DOHH2 (cell line): Measurements from ENCODE around the gene VPS37C.

Experiments
- H3F3A ChIP-seq: fragments of 200-600 bp; sonication (generic), shearing (Covaris generic); 2 replicates; pipeline ENCODE4 v1.6.0; 2016; ENCODE audit warnings: antibody characterized with exemption, mild to moderate bottlenecking; ENCODE audit not compliant: control insufficient read depth, insufficient read depth
- H3K27ac ChIP-seq: fragments of 200-600 bp; sonication (generic); 2 replicates; pipeline ENCODE4 v1.5.1; 2014; ENCODE audit warnings: low read depth, mild to moderate bottlenecking, low read length, moderate library complexity
- H3K27me3 ChIP-seq: fragments of 200-600 bp; sonication (generic); 2 replicates; pipeline ENCODE4 v1.6.1; 2014; ENCODE audit warnings: mild to moderate bottlenecking, low read length, mixed read lengths; ENCODE audit not compliant: control insufficient read depth
- H3K36me3 ChIP-seq: fragments of 200-600 bp; sonication (generic); 2 replicates; pipeline ENCODE4 v1.6.1; 2014; ENCODE audit warnings: mild to moderate bottlenecking, low read length, moderate library complexity, mixed read lengths; ENCODE audit not compliant: control insufficient read depth
- H3K4me1 ChIP-seq: fragments of 200-600 bp; sonication (generic); 2 replicates; pipeline ENCODE4 v1.6.1; 2014; ENCODE audit warnings: mild to moderate bottlenecking, low read length, mixed read lengths; ENCODE audit not compliant: control insufficient read depth
- H3K4me2 ChIP-seq: fragments of 200-600 bp; sonication (generic); 2 replicates; pipeline ENCODE4 v1.6.0; 2014; ENCODE audit warnings: mild to moderate bottlenecking, low read length, moderate library complexity
- H3K4me3 ChIP-seq: fragments of 200-600 bp; sonication (generic); 2 replicates; pipeline ENCODE4 v1.5.1; 2014; ENCODE audit warnings: mild to moderate bottlenecking, low read length, mixed read lengths
- H3K79me2 ChIP-seq: fragments of 200-600 bp; sonication (generic); 2 replicates; pipeline ENCODE4 v1.6.1; 2014; ENCODE audit warnings: mild to moderate bottlenecking, low read length, mixed read lengths; ENCODE audit not compliant: control insufficient read depth
- H3K9me2 ChIP-seq: fragments of 200-600 bp; sonication (generic); replicated peaks from 2 replicates; pipeline ENCODE4 v1.6.1; 2014; ENCODE audit warnings: mild to moderate bottlenecking, low read length, mixed read lengths; ENCODE audit not compliant: control insufficient read depth
- H3K9me3 ChIP-seq: fragments of 200-600 bp; sonication (generic); 2 replicates; pipeline ENCODE4 v1.6.1; 2014; ENCODE audit warnings: antibody characterized with exemption, low read length, mixed read lengths; ENCODE audit not compliant: control insufficient read depth, insufficient read depth
- H4K20me1 ChIP-seq: fragments of 200-600 bp; sonication (generic); 2 replicates; pipeline ENCODE4 v1.6.0; 2014; ENCODE audit warnings: low read depth, mild to moderate bottlenecking, antibody characterized with exemption, low read length, moderate library complexity; ENCODE audit not compliant: control insufficient read depth, insufficient read depth
- CTCF ChIP-seq: fragments of 200-600 bp; sonication (generic); IDR thresholded peaks from one replicate; pipeline ENCODE4 v1.5.1; 2014; ENCODE audit warnings: antibody characterized with exemption, mild to moderate bottlenecking, low read depth, low read length; ENCODE audit not compliant: poor library complexity, severe bottlenecking
- EZH2phosphoT487 ChIP-seq: fragments of 200-600 bp; sonication (generic); IDR thresholded peaks from 2 replicates; pipeline ENCODE4 v1.6.1; 2017; ENCODE audit warnings: borderline replicate concordance, mild to moderate bottlenecking, antibody characterized with exemption, low read length, moderate library complexity, mixed read lengths

The VPS37C gene

DNA sequence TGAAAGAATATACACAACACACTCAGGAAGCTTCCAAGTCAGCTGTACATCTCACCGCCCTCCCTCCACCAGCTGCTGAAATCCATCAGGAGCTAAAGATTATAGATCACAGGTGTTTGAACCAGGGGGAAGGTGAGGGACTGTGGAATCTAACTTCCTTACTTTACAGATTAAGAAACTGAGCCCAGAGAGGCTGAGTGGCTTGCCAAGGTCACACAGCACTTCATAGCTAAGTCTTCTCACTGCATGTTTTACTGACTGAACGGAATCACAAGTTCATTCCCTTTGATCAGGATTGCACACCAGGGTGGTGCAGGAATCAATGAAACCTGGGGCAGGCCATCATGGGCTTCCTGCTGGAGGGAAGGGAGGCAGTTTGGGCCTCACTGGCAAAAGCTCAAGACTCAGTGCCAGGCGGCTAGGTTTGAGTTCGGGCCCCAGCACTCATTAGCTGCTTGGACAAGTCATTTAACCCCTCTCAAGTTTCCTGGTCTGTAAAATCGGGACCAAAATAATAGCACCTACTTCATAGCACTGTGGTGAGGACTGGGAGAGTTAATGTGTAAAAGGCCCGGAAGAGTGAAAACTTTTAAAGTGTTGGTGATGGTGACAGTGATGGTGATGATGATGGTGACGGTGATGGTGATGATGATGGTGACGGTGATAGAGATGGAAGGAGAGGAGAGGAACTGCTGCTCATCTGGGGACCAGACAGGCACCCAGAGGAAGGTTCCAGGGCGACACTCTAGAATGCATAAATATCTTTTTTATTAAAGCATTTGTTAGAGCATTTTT lies 50.8 kb downstream of the VPS37C start:
- TF ChIP-seq CTCF (no peak), EZH2phosphoT487 (no peak)
- no peak overlapping the region for H3K4me3 ChIP-seq
- H3K36me3 ChIP-seq, result no peaks in the 10 kb centered on the region
- no peaks in the 10 kb centered on the region for H3K9me3 ChIP-seq
- no peaks in the 10 kb centered on the region for H3K27me3 ChIP-seq
- peaks cover 10% of the 10 kb centered on the region for H3K4me1 ChIP-seq
- no peaks in the 10 kb centered on the region for H3K9me2 ChIP-seq
- H3F3A ChIP-seq, result no peaks in the 10 kb centered on the region
- H3K79me2 ChIP-seq, result no peaks in the 10 kb centered on the region
- no peak overlapping the region for H3K4me2 ChIP-seq
- no peak overlapping the region for H3K27ac ChIP-seq
- no peaks in the 10 kb centered on the region for H4K20me1 ChIP-seq

DNA sequence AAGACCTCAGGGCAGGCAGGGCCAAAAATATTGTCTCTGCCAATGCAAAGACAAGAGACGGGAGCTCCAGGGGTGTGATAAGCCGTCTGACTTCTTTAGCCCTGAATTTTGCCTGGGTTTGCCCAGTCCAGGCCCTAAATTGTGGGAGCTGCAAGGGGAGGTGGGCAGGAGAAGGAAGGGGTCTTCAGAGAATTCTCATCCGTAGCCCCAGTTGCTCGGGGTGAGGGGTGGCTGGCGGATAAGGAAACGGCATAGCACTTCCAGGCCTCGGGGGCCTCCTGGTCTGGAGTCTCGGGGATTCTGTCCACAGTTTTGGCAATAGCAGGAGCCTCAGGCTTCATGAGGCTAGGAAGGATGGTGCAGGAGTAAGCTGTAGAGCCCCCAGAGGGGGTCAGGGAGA lies 51.6 kb downstream of the VPS37C start:
- Histone ChIP-seq H3K4me2 (no peak overlapping the region), H3K4me1 (peaks cover 3% of the 10 kb centered on the region), H3K27me3 (no peaks in the 10 kb centered on the region), H3F3A (no peaks in the 10 kb centered on the region), H3K4me3 (no peak overlapping the region), H3K79me2 (no peaks in the 10 kb centered on the region), H3K9me2 (no peaks in the 10 kb centered on the region), H3K36me3 (no peaks in the 10 kb centered on the region), H3K27ac (no peak overlapping the region), H4K20me1 (no peaks in the 10 kb centered on the region), H3K9me3 (no peaks in the 10 kb centered on the region)
- TF ChIP-seq EZH2phosphoT487 (no peak), CTCF (no peak)

DNA sequence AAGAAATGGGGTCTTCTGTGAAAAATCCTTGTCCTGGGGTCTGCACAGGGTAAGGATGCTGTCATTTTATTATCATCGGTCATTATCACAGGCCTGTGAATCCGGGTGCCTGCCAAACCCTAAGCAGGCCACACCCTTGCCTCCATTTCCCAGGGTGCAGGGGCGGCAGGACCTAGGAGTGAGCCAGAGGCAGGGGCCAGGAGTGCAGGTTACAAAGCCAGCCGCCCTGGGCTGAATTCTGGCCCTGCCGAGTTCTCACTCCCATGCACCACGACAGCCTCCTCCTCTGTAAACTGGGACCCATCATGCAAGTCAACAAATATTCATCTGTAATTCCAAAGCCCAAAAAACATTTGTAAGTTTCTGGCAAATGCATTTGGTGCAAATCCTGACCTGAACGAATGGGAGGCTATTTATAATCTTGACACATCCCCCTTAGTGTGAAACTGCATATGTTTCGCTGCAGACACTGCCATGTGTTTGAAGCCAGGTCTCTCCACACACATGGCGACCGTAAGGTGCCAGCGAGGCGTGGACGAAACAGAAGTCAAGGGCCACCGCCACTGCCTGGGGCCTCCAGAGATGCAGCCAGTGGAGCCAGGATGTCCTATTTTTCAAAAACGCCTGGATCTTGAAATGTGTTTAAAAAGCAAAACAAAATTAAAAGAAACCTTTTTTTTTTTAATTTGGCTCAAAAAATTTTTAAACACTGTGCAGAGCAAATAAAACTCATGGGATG lies 52.2 kb downstream of the VPS37C start:
- Histone ChIP-seq H4K20me1 (no peaks in the 10 kb centered on the region), H3K27ac (no peak overlapping the region), H3K4me3 (no peak overlapping the region), H3K79me2 (no peaks in the 10 kb centered on the region), H3K36me3 (no peaks in the 10 kb centered on the region), H3K9me2 (no peaks in the 10 kb centered on the region), H3K4me1 (no peaks in the 10 kb centered on the region), H3K4me2 (no peak overlapping the region), H3F3A (no peaks in the 10 kb centered on the region), H3K9me3 (no peaks in the 10 kb centered on the region), H3K27me3 (no peaks in the 10 kb centered on the region)
- TF ChIP-seq EZH2phosphoT487 (no peak), CTCF (no peak)
